NCI-H510A (cell line): ENCODE measurements around the gene CHRNB1.

Experiments used
- DNase-seq: peaks from one replicate; lab custom pipeline; 2025; lab: John Stamatoyannopoulos, UW

The CHRNB1 gene

DNA sequence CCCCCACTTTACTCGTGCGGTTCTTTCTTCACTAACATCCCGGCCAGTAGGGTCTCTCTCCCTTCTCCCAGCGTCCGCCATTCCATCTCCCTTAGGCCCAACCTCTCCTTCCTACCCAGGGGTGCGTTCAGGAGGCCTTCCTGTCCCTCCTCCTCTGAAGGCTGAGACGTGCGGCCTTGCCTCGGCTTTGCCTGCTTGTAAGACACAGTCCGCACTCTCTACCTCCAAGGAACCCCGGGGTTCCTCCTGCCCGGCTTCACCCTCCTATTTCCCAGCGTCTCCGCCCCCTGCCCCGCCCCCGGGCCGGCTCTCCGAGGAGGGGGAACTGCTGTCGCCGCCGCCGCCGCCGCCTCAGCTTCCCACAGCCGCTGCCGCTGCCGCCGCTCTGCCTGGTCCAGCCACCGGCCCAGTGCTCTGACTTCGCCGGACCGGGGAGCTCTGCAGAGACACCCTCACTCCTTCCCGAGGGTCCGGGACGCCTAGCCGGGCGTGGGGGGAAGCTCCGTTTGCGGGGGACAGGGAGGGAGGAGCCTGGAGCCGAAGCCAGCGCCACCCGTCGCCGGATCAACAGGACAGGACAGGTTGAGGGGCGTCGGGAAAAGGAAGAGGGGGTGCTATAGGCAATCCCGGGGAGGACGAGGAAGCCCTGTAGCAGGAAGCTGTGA is 6.8 kb upstream of the CHRNB1 start:
- DNase-seq = no peak

DNA sequence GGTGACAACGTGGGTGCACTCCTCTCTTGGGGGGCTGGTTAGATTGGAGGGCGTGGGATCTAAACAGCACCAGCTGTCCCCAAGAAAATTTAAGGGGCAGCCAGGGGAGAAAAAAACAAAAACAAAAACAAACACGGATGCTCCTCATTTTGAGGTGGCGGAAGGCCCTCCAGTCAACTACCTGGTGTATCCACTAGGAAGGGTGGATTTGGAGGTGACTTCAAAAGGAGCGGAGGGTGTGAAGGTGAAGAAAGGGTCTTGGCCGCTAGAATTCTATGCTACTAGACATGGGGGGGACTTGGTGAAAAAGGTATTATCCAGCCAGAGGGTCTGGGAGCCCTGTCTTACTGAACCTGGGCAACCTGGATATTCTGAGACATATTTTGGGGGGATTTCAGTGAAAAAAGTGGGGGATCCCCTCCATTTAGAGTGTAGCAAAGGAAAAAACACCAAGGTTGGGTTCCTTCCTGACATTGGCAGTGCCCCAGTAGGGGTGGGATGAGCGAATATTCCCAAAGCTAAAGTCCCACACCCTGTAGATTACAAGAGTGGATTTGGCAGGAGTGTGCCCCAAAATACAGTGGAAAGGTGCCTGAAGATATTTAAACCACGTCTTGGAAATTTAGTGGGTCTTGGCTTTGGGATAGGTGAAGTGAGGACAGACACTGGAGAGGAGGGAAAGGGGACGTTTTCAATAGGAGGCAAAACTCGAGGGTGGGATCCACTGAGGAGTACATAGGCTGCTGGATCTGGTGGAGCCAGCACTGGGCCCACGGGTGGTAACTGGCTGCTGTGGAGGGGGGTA is 6.0 kb upstream of the CHRNB1 start:
- no peak for DNase-seq

DNA sequence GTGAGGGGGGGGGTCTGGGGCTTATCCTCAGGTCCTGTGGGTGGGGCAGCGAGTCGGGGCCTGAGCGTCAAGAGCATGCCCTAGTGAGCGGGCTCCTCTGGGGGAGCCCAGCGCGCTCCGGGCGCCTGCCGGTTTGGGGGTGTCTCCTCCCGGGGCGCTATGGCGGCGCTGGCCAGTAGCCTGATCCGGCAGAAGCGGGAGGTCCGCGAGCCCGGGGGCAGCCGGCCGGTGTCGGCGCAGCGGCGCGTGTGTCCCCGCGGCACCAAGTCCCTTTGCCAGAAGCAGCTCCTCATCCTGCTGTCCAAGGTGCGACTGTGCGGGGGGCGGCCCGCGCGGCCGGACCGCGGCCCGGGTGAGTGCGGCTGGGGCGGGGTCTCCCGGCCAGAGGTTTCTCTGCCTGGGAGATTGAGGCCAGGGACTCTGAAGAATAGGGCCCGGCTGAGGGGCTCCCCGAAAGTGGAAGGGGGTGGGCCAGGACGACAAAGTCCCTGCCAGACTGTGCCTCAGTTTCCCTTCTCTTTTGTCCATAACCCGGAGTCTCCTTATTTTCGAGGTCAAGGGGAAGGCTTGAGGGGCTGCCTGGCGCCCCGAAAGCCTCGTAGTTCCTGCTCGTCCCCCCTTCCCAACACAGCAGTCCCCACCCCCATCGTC is 5.3 kb upstream of the CHRNB1 start, which contains the start of gene FGF11:
TSS of gene FGF11 (plus strand) at position 51 of the 651 bp plus-strand sequence. CDS start at position 160, 109 bp downstream.
- DNase-seq = no peak

DNA sequence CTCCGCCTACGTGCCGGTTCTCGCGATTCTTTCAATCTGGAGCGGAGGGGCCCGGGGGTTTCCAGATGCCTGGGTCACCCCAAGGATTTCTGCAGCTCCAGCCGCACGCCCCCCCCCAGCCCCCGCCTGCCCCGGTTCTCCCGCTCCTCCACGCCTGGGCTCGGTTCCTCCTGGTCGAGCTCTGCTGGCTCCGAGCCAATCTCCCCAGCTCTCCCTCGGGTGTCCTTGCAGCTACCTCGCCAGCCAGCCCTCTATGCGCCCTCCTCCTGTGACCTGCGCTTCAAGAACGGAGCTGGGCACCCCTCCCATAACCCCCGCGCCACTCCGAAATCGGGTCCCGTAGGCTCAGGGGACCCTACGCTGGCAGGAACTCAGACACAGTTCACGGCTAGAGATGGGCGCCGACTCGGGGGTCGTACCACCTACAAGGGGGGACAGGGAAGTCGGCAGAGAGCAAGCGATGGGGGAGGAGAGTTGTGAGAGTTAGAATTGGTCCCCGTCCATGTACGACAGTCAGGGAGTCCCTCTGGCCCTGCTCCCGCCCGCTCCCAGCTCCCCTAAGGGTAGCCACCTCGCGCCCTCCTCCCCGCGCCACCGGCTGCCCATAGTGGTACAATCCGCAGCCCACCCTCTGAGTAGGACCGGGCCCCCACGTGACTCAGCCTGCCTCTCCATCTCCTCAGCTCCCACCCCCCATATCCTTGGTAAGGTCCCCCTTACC is 4.6 kb upstream of the CHRNB1 start:
- peak; percentile 3 for DNase-seq

DNA sequence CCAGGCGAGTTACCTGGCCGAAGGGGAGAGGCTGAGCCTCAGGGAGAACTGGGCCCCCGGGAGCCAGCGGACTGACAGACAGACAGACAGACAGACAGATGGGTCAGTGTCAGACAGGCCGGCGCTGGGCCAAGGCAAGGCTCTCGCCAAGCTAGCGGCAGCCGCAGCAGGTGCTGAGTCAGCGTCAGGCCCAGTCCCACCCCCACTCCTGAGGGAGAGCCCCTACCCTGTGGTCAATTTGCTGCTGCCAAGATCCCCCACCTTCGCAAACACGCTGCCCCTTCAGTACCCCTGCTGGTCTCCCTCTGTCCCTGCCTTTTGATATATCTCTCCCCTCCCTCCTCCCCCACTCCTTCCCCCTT is 4.0 kb upstream of the CHRNB1 start:
- no peak for DNase-seq

DNA sequence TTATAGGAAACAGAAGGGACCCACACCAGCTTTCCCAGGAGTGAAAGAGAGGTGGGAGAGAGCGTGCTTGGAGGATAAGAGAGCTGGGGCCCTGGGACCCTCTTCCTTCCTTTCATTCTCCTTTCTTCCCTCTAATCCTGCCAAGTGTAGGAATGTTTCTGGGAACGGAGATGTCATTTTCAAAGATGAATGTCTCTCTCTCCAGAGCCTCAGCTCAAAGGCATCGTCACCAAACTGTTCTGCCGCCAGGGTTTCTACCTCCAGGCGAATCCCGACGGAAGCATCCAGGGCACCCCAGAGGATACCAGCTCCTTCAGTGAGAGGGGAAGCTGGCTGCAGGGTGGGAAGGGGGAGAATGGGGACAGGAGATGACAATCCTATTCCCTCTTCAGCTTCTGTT is 3.6 kb upstream of the CHRNB1 start:
- no peak for DNase-seq

DNA sequence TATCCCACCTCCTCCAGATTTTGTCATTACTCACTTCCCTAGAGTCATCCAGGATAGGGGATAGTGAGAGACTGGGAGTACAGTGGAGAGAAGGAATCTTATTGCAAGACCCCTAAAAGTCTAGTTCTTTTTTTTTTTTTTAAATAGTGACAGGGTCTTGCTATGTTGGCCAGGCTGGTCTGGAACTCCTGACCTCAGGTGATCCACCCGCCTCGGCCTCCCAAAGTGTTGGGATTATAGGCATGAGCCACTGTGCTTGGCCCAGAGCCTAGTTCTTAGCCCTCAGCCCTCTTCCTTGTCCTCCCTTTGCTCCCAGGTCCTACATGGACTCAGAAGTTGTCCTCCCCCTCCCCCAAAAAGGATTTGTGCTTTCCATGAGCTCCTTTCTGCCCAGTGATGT is 2.7 kb upstream of the CHRNB1 start:
- no peak for DNase-seq

DNA sequence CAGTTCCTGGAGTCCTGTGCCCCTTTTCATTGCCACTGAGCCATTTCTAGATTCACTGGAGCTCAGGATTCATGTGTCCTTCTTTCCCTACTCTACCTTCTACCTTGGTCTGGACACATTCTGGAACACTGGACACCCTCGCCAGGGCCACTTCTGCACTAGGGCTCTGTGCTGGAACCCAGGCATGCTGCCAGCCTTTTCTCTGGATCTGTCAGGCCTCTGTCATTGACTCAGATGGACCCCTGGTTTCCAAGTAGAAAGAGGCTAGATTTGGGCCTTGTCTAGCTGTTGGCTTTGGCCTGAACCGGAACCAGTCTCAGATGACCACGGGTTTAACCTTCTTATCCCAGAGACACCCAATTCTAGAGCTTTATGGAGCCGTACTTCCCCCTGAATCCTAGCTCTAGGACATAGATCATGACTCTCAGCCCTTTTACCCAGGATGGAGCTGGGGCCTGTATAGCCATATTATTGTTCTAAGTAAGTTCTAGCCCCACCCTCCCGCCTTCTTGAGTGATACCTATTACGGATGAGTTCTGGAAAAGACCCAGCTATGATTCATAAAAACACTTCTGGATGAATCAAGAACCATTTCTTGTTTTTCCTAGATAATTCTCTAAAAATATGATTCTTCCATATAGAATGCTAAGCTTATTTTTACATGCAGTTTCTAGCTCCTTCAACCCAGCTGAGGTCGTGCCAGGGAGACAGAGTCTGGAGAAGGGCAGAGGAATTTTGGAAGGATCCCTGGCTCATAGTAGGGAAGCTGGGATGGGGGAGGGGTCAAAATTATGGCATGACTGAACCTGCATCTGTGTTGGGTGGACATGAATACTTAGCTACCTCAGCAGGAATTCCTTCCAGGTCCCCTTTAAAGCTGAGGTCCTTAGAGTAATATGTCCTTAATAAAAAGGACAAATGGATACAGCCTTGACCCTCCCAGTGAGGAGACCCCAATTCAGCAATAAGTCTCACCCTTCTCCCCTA is 1.1 kb upstream of the CHRNB1 start:
- DNase-seq = no peak

DNA sequence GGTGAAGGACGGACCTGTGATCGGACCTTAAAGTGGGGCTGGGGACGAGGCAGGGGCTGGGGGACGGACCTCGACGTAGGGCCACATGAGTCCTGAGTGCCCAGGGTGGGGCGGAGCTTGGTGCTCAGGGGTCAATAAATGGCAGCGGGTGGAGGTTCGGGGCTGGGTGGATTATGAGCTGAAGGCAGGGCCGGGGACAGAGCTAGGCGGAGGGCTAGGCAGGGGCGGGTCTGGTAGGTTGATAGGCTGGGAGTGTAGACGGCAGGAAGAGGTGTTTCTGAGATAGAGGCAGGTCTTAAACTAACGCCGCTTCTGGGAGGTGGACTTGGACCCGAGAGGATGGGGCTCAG is 733 bp downstream of the CHRNB1 start:
- DNase-seq = peak; percentile 63

DNA sequence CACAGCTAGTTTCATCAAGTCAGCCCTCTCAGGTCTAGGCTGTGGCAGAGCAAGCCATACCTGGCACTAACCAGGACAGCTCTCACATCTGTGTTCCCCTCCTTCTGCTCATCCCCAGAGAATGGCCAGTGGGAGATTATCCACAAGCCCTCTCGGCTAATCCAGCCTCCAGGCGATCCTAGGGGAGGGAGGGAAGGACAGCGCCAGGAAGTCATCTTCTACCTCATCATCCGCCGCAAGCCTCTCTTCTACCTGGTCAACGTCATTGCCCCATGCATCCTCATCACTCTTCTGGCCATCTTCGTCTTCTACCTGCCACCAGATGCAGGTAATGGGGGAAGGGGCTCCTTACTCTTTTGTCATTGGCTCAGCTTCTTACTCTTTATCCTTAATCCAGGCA is 3.6 kb downstream of the CHRNB1 start:
- no peak for DNase-seq

DNA sequence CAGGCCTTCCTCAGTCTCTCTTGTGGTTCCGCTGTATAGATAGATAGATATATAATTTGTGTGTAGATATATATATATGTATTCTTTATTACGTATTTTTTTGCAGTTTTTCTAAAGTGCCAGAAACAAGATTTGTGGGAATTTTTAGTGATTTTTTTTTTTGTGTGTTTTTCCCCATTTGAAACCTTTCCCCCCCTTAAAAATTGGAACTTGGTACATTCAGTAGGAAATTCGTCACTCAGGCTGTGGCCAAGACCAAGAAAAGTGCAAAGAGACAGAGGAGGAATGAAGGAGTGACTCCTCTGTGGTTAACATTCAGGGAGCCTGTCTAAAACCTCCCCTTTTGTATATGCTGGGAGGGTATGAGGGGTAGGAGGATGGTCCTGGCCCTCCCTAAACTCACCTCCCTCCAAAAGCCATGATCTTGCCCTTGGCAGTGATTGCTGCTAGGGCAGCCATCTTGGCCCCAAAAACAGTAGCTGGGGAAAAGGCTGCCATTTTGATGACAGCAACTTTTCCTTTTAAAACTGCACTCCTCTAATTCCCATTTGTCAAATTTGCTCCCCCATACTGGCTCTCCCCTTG is 15.2 kb downstream of the CHRNB1 start:
- no peak for DNase-seq

DNA sequence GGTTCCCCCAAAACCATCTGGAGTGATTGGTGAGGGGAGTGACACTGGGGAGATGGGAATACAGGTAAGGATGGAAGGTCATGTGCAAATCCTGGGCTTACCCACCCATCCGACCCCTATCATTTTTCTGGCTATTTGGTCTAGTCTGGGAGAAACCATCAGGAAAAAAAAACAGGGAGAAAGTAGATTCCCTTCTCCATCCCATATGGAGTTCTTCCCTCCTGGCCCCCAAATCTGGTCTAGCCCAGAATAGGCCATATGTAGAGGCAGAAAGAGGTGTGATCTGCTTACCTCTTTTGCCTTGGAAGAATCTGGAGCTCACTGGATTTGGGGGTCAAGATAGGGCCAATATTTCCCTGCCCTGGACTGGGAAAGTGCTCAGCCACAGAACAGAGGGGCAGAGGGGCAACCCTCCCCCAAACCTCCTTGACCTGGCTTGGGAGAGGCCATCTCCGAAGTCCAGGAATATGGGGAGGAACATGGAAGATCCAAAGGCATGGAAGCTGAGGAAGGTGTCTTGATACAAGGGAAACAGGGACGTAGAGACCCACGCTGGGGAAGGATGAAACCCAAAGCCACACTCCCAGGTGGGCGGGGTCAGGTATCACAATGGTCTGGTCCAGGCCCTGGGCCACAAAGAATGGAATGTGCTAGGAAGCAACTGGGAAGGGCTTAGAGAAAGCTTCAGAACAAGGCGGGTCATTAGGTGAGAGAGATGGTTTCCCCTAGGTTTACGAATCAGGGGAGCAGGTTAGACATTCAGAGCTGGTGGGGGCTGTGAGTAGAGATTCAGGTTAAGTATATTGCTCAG is 16.2 kb downstream of the CHRNB1 start:
- no peak for DNase-seq

DNA sequence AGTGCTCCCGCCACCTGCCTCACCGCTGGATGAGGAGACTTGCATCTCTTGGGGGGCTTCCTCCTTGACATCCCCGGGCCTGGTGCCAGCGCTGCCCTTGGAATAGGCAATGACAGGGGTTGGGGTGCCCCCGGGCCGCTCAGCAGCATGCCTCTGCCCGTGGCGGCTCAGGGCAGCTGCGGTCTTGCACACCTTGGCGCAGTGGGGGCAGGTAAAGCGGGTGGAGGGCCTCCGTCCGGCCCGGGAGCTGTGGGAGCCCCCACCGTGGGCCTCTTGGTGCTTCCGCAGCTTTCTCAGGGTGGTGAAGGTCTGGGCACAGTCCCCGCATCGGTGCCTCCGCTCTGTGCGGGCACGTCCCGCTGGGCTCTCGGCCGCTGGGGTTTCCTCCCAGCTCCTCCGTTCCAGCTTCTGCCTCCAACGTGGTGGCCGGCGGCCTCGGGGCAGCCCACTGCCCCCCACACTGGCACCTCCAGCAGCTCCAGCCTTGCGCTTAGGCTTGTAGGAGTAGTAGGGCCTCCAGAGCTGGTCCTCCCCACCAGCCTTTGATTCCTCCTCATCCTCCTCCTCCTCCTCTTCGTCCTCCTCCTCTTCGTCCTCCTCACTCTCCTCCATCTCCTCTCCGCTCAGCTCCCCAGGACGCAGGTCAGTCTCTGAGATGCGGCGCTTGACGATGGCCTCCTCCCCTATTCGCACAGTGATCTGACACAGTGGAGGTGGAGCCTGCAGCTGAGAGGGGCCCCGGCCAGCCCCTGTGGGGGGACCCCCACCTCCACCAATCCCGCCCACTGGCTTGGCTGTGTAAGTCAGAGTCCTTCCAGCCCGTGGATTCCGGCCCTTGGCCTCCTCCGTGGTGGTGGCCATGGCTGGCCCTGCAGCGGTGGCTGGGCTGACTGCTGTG is 17.9 kb downstream of the CHRNB1 start:
- no peak for DNase-seq

DNA sequence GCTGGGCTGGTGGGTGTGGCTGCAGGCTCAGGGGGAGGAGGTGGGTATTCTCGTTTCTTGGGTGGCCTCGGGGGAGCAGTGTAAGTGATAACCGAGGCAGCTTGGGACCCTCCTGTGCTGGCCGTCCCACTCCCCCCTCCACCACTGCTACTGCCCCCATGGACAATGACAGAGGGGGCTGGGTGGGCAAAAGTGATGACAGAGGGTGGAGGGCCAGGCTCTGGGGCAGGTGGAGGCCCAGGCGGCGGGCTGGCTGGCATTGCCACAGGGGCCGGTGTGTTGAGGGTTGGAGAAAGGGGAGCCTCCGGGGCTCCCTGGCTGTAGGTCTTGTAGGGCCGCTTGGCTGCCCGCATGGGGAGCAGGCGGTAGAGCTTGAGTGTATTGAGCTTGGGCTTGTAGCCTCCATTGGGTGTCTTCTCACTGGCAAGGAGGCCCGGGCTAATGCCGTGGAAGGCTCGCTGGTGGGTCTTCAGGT is 18.5 kb downstream of the CHRNB1 start:
- DNase-seq = no peak

DNA sequence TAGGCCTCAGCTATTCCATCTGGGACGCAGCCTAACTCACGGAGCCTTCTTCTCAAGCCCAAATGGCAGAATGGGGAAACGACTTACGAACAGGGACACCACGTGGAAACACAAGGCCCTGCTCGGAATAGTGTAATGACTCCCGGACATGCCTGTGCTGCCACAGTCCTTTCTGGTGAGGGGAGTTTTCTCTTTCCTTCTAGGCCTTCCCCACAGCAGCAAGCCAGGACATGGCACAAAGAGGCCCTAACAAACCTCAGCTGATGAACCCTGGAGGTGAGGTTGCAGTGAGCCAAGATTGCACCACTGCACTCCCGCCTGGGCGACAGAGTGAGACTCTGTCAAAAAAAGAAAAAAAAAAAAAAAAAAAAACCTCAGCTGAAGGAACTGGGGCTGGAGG is 19.2 kb downstream of the CHRNB1 start:
- DNase-seq = no peak

DNA sequence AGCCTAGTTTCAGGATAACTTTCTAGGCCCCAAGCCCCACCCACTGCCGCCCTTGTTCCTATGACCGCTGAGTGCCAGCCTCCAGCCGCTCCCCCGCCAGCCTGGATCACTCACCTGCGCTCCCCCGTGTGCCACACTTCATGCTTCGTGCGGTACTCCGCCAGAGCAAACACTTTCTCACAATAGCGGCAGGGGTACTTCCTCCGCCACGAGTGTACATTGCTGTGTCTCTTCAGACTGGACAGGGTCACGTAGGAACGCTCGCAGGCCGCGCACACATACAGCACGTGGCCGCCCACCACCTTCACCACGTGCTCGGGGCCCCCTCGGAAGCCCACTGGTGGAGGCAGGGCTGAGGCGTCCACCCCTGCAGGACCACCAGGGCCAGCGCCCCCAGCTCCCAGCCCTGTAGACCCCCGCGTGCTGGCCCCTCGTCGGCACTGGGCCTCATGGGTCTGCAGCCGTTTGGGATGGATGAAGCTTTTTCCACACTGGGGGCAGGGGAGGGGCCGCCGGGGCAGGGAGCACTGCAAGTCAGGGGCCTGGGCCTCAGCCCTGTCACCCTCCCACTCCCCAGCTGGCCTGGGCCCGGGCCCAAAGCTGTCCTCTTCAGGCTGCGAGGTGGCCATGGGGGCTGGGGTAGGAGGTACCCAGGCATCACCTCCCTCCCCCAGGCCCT is 20.9 kb downstream of the CHRNB1 start:
- DNase-seq = no peak

DNA sequence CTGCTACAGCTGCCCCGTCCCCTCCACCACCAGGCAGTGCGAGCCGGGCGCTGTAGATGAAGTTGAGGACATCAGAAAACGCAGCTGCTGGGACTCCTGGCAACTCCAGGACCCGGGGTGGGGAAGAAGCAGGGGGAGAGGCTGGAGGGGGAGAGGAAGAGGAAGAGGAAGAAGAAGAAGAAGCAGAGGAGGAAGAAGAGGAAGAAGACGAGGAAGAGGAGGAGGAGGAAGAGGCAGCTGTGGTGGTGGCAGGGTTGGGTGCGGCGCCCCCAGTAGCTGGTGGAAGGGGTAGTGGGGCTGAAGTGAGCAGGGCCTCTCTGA is 21.4 kb downstream of the CHRNB1 start:
- no peak for DNase-seq

DNA sequence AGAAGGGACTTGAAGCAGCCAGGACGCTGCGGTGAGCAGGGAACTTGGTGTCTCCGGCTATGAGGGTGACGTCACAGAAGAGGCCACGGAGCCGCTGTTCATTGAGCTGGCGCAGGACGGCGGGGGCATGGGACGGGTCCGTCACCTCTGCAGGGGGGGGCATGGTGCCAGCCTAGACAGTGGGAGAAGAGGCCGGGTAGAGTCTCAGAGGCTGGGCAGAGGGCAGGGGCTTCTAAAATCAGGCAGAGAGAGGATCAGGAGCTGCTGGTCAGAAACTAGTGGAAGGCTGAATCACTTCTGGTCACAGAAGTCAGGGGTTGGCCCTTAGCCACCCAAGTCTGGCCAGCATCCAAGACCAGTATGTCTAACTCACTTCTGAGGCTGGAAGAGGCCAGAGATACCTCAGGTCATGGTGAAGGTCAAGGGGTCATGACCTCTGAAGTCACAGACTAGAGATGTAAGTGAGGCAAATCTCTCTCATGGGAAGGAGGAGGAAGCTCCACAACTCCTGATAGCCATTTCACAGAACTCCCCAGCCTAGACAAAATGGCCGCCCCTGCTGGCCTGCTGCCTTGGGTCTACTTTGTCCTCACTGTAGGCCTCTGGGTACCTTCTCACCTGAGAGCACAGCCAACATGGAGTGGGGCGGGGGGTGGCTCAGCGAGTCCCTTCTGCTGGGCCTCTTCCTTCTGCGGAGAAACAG is 21.9 kb downstream of the CHRNB1 start:
- no peak for DNase-seq
